Measurements from ENCODE around the gene SLC17A3. TPM values are rescaled to one million over a fixed set of nuclear protein-coding genes. Genes with fewer than 3 reads are reported as not detected.

The SLC17A3 gene
- total RNA-seq, 2 donors from 2014 or later, result 0.20 to 1.6 TPM

GRCh38 chr6:25830458-25830857, 43.6 kb downstream of the SLC17A3 start:
- peaks cover 3 to 20% of the 10 kb centered on the region in 2 donors for H3K36me3 Mint-ChIP-seq
- ATAC-seq (no peak), DNase-seq (ENCODE audit: low spot score in 2 of 2) (no peak)
- H3K9me3 Mint-ChIP-seq, result peaks cover 5 to 9% of the 10 kb centered on the region in 2 donors
- H3K27ac Mint-ChIP-seq, result no peak overlapping the region

GRCh38 chr6:25829375-25829774, 44.7 kb downstream of the SLC17A3 start:
- peak; percentile 87 to 100 for ATAC-seq
- no peak overlapping the region for H3K27ac Mint-ChIP-seq

GRCh38 chr6:25821341-25821740, 52.7 kb downstream of the SLC17A3 start:
- Mint-ChIP-seq H3K36me3 (peaks cover 5 to 21% of the 10 kb centered on the region in 2 donors), H3K27ac (no peak overlapping the region), H3K9me3 (peaks cover 8 to 14% of the 10 kb centered on the region in 2 donors)
- no peak for DNase-seq (ENCODE audit: low spot score in 2 of 2)
- ATAC-seq, result peak in 1 of 2 donors; percentile 71

More at GRCh38 chr6:25829375-25829774, 44.7 kb downstream of the SLC17A3 start:
- DNase-seq (ENCODE audit: low spot score in 2 of 2), result no peak
- Mint-ChIP-seq H3K36me3 (peaks cover 5 to 22% of the 10 kb centered on the region in 2 donors), H3K9me3 (peaks cover 6 to 10% of the 10 kb centered on the region in 2 donors)

- DNase-seq (ENCODE audit: low spot score in 2 of 2) (no peak), ATAC-seq (no peak)
- no peak overlapping the region for H3K27ac Mint-ChIP-seq
These were observed 57.8 kb downstream of the SLC17A3 start for GRCh38 chr6:25816252-25816651.

GRCh38 chr6:25815194-25815593, 58.8 kb downstream of the SLC17A3 start:
- H3K9me3 Mint-ChIP-seq, result peaks cover 4% of the 10 kb centered on the region in 2 donors
- peak overlapping the region in 1 of 2 donors; percentile 40 for H3K27ac Mint-ChIP-seq
- H3K36me3 Mint-ChIP-seq, result peaks cover 0 to 5% of the 10 kb centered on the region in 2 donors
- no peak for ATAC-seq
- DNase-seq (ENCODE audit: low spot score in 2 of 2), result no peak

More at GRCh38 chr6:25816252-25816651, 57.8 kb downstream of the SLC17A3 start:
- Mint-ChIP-seq H3K36me3 (peaks cover 0 to 5% of the 10 kb centered on the region in 2 donors), H3K9me3 (peaks cover 4% of the 10 kb centered on the region in 2 donors)

GRCh38 chr6:25804804-25805203, 69.2 kb downstream of the SLC17A3 start:
- DNase-seq (ENCODE audit: low spot score in 2 of 2) (no peak), ATAC-seq (no peak)
- Mint-ChIP-seq H3K9me3 (no peaks in the 10 kb centered on the region), H3K27ac (no peak overlapping the region), H3K36me3 (no peaks in the 10 kb centered on the region)

GRCh38 chr6:25801436-25801835, 72.6 kb downstream of the SLC17A3 start:
- DNase-seq (ENCODE audit: low spot score in 2 of 2) (no peak), ATAC-seq (no peak)
- Mint-ChIP-seq H3K9me3 (no peaks in the 10 kb centered on the region), H3K27ac (no peak overlapping the region), H3K36me3 (no peaks in the 10 kb centered on the region)

Other genes starting within 250 kb of the SLC17A3 start
- gene SCGN, start 222.0 kb downstream of the SLC17A3 start, total RNA-seq, result not detected
- not detected for gene SLC17A4, start 119.5 kb downstream of the SLC17A3 start, total RNA-seq
- gene SLC17A1, start 42.2 kb downstream of the SLC17A3 start, total RNA-seq, result under 1 TPM in 1 of 2 donors, not detected in 1; 0.41 TPM
- gene SLC17A2, start 56.4 kb upstream of the SLC17A3 start, total RNA-seq, result under 1 TPM; 0.25 to 0.50 TPM
- gene TRIM38, start 88.6 kb upstream of the SLC17A3 start, total RNA-seq, result 10 to 100 TPM; 37.7 to 39.8 TPM
- gene HFE, start 213.2 kb upstream of the SLC17A3 start, total RNA-seq, result 1 to 10 TPM in 1 of 2 donors, under 1 TPM in 1; 0.23 to 2.1 TPM

Measured in activated naive CD4-positive, alpha-beta T cell treated with anti-CD3 and anti-CD28 coated beads, Interleukin-2, amount 50 U/mL, for 72 hours (primary cell).